ENCODE data around the gene RETREG1.
A peak's percentile ranks its signal among the peaks of the same experiment; 100 is the strongest.

RETREG1 gene

GRCh38 chr5:16524286-16524685 lies 92.5 kb downstream of the RETREG1 start:
- no peak for DNase-seq (ENCODE audit: low spot score)

GRCh38 chr5:16521521-16522483 lies 95.0 kb downstream of the RETREG1 start:
- peak; percentile 80 for DNase-seq (ENCODE audit: low spot score)

GRCh38 chr5:16520841-16521240 lies 96.0 kb downstream of the RETREG1 start:
- DNase-seq (ENCODE audit: low spot score): peak; percentile 62

- no peak for DNase-seq (ENCODE audit: low spot score)
Observed at GRCh38 chr5:16519435-16519834, 97.4 kb downstream of the RETREG1 start.

GRCh38 chr5:16518606-16519005 lies 98.2 kb downstream of the RETREG1 start:
- no peak for DNase-seq (ENCODE audit: low spot score)

GRCh38 chr5:16515532-16515931 lies 101.3 kb downstream of the RETREG1 start:
- no peak for DNase-seq (ENCODE audit: low spot score)

GRCh38 chr5:16510098-16510497 lies 106.7 kb downstream of the RETREG1 start:
- DNase-seq (ENCODE audit: low spot score): peak; percentile 38

- peak; percentile 71 for DNase-seq (ENCODE audit: low spot score)
Observed at GRCh38 chr5:16508730-16509531, 107.9 kb downstream of the RETREG1 start.

- DNase-seq (ENCODE audit: low spot score): no peak
Observed at GRCh38 chr5:16507716-16508115, 109.1 kb downstream of the RETREG1 start.

GRCh38 chr5:16505904-16506303 lies 110.9 kb downstream of the RETREG1 start:
- no peak for DNase-seq (ENCODE audit: low spot score)

GRCh38 chr5:16505140-16505891 lies 111.5 kb downstream of the RETREG1 start:
- DNase-seq (ENCODE audit: low spot score): no peak

- DNase-seq (ENCODE audit: low spot score): no peak
Observed at GRCh38 chr5:16504571-16504970, 112.2 kb downstream of the RETREG1 start.

GRCh38 chr5:16502866-16503265 lies 113.9 kb downstream of the RETREG1 start:
- DNase-seq (ENCODE audit: low spot score): no peak

- DNase-seq (ENCODE audit: low spot score): no peak
Observed at GRCh38 chr5:16500024-16500423, 116.8 kb downstream of the RETREG1 start.

GRCh38 chr5:16497546-16497945 lies 119.3 kb downstream of the RETREG1 start:
- DNase-seq (ENCODE audit: low spot score): no peak

GRCh38 chr5:16493261-16493660 lies 123.5 kb downstream of the RETREG1 start:
- no peak for DNase-seq (ENCODE audit: low spot score)

GRCh38 chr5:16492398-16493140 lies 124.2 kb downstream of the RETREG1 start:
- no peak for DNase-seq (ENCODE audit: low spot score)

- DNase-seq (ENCODE audit: low spot score): no peak
Observed at GRCh38 chr5:16490911-16491310, 125.9 kb downstream of the RETREG1 start.

- DNase-seq (ENCODE audit: low spot score): peak; percentile 71
Observed at GRCh38 chr5:16489322-16489791, 127.4 kb downstream of the RETREG1 start.

GRCh38 chr5:16487456-16487855 lies 129.3 kb downstream of the RETREG1 start:
- DNase-seq (ENCODE audit: low spot score): no peak

GRCh38 chr5:16486711-16487111 lies 130.1 kb downstream of the RETREG1 start:
- DNase-seq (ENCODE audit: low spot score): no peak
